GM15510 (cell line): ENCODE measurements around the gene APOOL.

ENCODE experiments used
- POLR2A ChIP-seq: IDR thresholded peaks from 3 replicates; pipeline ENCODE4 v1.6.1; 2011; ENCODE audit warnings: borderline replicate concordance; ENCODE audit not compliant: insufficient read length; ENCODE audit errors: extremely low read depth

Gene APOOL

GRCh38 chrX:85140964-85141363, 137.3 kb downstream of the APOOL start:
- no peak for TF ChIP-seq POLR2A
